CD14-positive monocyte (primary cell): ENCODE measurements around the gene OR14I1. TPM values are rescaled to one million over a fixed set of nuclear protein-coding genes. Genes with fewer than 3 reads are reported as not detected.

Experiments used
- DNase-seq, 3 donors: peaks; one replicate each; pipeline ENCODE4 v3.0.0-alpha.2; 2011 to 2022
- H2AFZ ChIP-seq: 2 replicates; pipeline ENCODE4 v1.6.0; 2012; ENCODE audit warnings: mild to moderate bottlenecking, low read depth, low read length, inconsistent platforms; ENCODE audit not compliant: insufficient read depth, poor library complexity, severe bottlenecking
- H3K27ac ChIP-seq, 2 donors: 1 replicate in 1 of 2; 2 replicates in 1 of 2; pipeline ENCODE4 v1.5.1; 2012 to 2013; ENCODE audit warnings: low read length in 2 of 2, control low read depth in 1 of 2, inconsistent platforms in 1 of 2, low read depth in 1 of 2, mild to moderate bottlenecking in 1 of 2
- H3K27me3 ChIP-seq, 2 donors: one replicate each; pipeline versions ENCODE4 v1.6.0 to v1.6.1; 2011 to 2013; ENCODE audit warnings: low read length in 2 of 2; ENCODE audit not compliant: control insufficient read depth in 2 of 2, insufficient read depth in 2 of 2
- H3K36me3 ChIP-seq, 2 donors: replicated peaks in 1 of 2; 1 replicate in 1 of 2; 2 replicates in 1 of 2; pipeline versions ENCODE4 v1.5.1 to v1.6.1; 2012 to 2013; ENCODE audit warnings: low read length in 2 of 2, control low read depth in 1 of 2, inconsistent platforms in 1 of 2, mild to moderate bottlenecking in 1 of 2; ENCODE audit not compliant: insufficient read depth in 2 of 2, control insufficient read depth in 1 of 2
- H3K4me1 ChIP-seq, 2 donors: 1 replicate in 1 of 2; 2 replicates in 1 of 2; pipeline versions ENCODE4 v1.5.1 to v1.6.1; 2012 to 2013; ENCODE audit warnings: low read length in 2 of 2, control low read depth in 1 of 2, inconsistent platforms in 1 of 2, mild to moderate bottlenecking in 1 of 2, moderate library complexity in 1 of 2; ENCODE audit not compliant: insufficient read depth in 2 of 2, control insufficient read depth in 1 of 2
- H3K4me2 ChIP-seq: replicated peaks from 2 replicates; pipeline ENCODE3; 2012; ENCODE audit warnings: low read length, moderate library complexity, mild to moderate bottlenecking; ENCODE audit not compliant: poor library complexity, severe bottlenecking; ENCODE audit errors: extremely low read depth
- H3K4me3 ChIP-seq, 3 experiments: fragments of 200-600 bp in 1 of 3; sonication (generic) in 1 of 3; replicated peaks in 1 of 3; 1 replicate in 2 of 3; 2 replicates in 1 of 3; pipeline ENCODE4 v1.5.1; 2011 to 2013; ENCODE audit warnings: low read length in 3 of 3, mild to moderate bottlenecking in 3 of 3, control low read depth in 2 of 3, low read depth in 2 of 3, inconsistent platforms in 1 of 3, moderate library complexity in 1 of 3
- H3K79me2 ChIP-seq: 2 replicates; pipeline ENCODE4 v1.6.0; 2012; ENCODE audit warnings: mild to moderate bottlenecking, control low read depth, inconsistent platforms, low read length, moderate library complexity; ENCODE audit not compliant: insufficient read depth
- H3K9ac ChIP-seq: 2 replicates; pipeline ENCODE4 v1.6.0; 2017; ENCODE audit warnings: low read length, mild to moderate bottlenecking; ENCODE audit not compliant: insufficient read depth, poor library complexity, severe bottlenecking
- H3K9me3 ChIP-seq, 2 donors: replicated peaks in 1 of 2; 1 replicate in 1 of 2; 2 replicates in 1 of 2; pipeline versions ENCODE4 v1.5.1 to v1.6.1; 2012 to 2013; ENCODE audit warnings: low read length in 2 of 2, control low read depth in 1 of 2; ENCODE audit not compliant: control insufficient read depth in 1 of 2, insufficient read depth in 1 of 2
- H4K20me1 ChIP-seq: 2 replicates; pipeline ENCODE4 v1.6.0; 2012; ENCODE audit warnings: mild to moderate bottlenecking, low read length, control low read depth, moderate library complexity; ENCODE audit not compliant: insufficient read depth
- H3K27ac Mint-ChIP-seq, 7 donors: one replicate each; pipeline ENCODE4 v1.8.0; 2020; ENCODE audit warnings: mild to moderate bottlenecking in 7 of 7, mixed read lengths in 7 of 7, moderate library complexity in 6 of 7, inconsistent platforms in 2 of 7
- H3K27me3 Mint-ChIP-seq, 3 donors: one replicate each; pipeline ENCODE4 v1.8.0; 2021 to 2022; ENCODE audit warnings: low read depth in 3 of 3, mild to moderate bottlenecking in 3 of 3, mixed read lengths in 3 of 3, moderate library complexity in 3 of 3, inconsistent platforms in 1 of 3
- H3K36me3 Mint-ChIP-seq, 2 donors: one replicate each; pipeline ENCODE4 v1.8.0; 2020; ENCODE audit warnings: mixed read lengths in 2 of 2, inconsistent platforms in 1 of 2, mild to moderate bottlenecking in 1 of 2
- H3K4me1 Mint-ChIP-seq: one replicate; pipeline ENCODE4 v1.8.0; 2020; ENCODE audit warnings: mild to moderate bottlenecking, mixed read lengths
- H3K4me3 Mint-ChIP-seq, 2 donors: one replicate each; pipeline ENCODE4 v1.8.0; 2020; ENCODE audit warnings: mild to moderate bottlenecking in 2 of 2, mixed read lengths in 2 of 2, moderate library complexity in 1 of 2
- H3K9me3 Mint-ChIP-seq, 7 donors: one replicate each; pipeline ENCODE4 v1.8.0; 2020 to 2022; ENCODE audit warnings: mixed read lengths in 7 of 7, mild to moderate bottlenecking in 6 of 7, moderate library complexity in 6 of 7, inconsistent platforms in 2 of 7
- WGBS: methylation state at CpG from one replicate; pipeline ENCODE4 v1.1.5; 2013; ENCODE audit warnings: missing lambda C conversion rate; ENCODE audit not compliant: insufficient coverage; 5-methylcytosine and 5-hydroxymethylcytosine counted together
- intact Hi-C, 2 donors: fragments of 100-400 bp; cut with micrococcal nuclease; formaldehyde crosslinking; loops; one replicate each; pipeline versions ENCODE4 v1.15.0 to v1.15.1; 2023
- polyA minus RNA-seq: library from RNA; depleted of rRNA, polyadenylated mRNA; stranded (reverse); fragments of >200 nt; gene quantifications from 2 replicates; pipeline ENCODE4 v1.2.3, GENCODE V29; 2012
- polyA plus RNA-seq, 3 donors: library from polyadenylated mRNA; depleted of rRNA in 1 of 3; unstranded in 2 of 3; stranded (reverse) in 1 of 3; fragments of 300-500 nt in 2 of 3; fragments of >200 nt in 1 of 3; fragmentation: Illumina TruSeq in 2 of 3; gene quantifications; 1 replicate in 2 of 3; 2 replicates in 1 of 3; pipeline ENCODE4 v1.2.3, GENCODE V29; 2012 to 2021
- total RNA-seq, 12 experiments: library from RNA in 1 of 12; stranded (reverse) in 1 of 12; fragments of 120-200 nt in 1 of 12; gene quantifications; one replicate each; pipeline ENCODE4 v1.2.4 and lab custom pipeline; 2013 to 2026; ENCODE audit warnings: mixed read lengths in 6 of 12, inconsistent platforms in 1 of 12
- TF ChIP-seq, protein P1 (sequence below): fragments of 200-600 bp; IDR thresholded peaks from one replicate; pipeline ENCODE4 v1.8.0; 2022; ENCODE audit warnings: antibody characterized with exemption, mild to moderate bottlenecking

OR14I1 gene
- not detected for total RNA-seq (2013)
- not detected for polyA plus RNA-seq
- polyA minus RNA-seq = not detected in 2 replicates
- total RNA-seq (lab: John Stamatoyannopoulos, UW) = 0 reads per million in 11 experiments

DNA sequence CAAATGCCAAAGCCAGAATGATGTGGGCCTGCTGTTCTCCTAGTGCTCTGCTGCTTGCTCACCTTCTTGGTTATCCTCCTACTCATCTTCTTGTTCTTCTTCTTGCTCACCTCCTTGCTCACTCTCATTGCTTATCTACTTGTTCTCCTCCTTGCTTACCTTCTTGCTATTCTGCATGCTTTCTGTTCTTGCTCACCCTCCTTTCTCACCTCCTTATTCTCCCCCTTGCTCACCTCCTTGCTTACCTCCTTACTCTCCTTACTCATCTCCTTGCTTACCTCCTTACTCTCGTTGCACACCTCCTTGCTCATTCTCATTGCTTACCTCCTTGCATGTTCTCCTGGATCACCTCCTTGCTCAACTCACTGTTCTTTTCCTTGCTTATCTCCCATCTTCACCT is at the start of gene OR14I1:
Gene OR14I1, minus strand, starts transcription at position 53 of the 400 bp plus-strand sequence.
- no peak within 1 kb of the TSS for H3K27ac ChIP-seq
- 100% methylated on average over 1 of the region's 1 CpG for WGBS
- Mint-ChIP-seq H3K9me3 (no peaks in the 10 kb centered on the region), H3K27me3 (peaks cover 0 to 3% (median 1%) of the 10 kb centered on the region in 3 donors), H3K27ac (peak within 1 kb of the TSS in 1 of 7 donors; percentile 68), H3K4me1 (peaks cover 9% of the 10 kb centered on the region), H3K4me3 (no peak within 1 kb of the TSS), H3K36me3 (no peaks in the 10 kb centered on the region)
- no peaks in the 10 kb centered on the region for H3K79me2 ChIP-seq
- H3K9ac ChIP-seq = no peak within 1 kb of the TSS
- no peak for DNase-seq
- no peaks in the 10 kb centered on the region for H3K9me3 ChIP-seq
- no peaks in the 10 kb centered on the region for H4K20me1 ChIP-seq
- H3K27me3 ChIP-seq = no peaks in the 10 kb centered on the region
- no peak within 1 kb of the TSS for H3K4me2 ChIP-seq
- intact Hi-C loops = loop anchor here in 1 of 2 donors (5.0 kb wide), 1 partner anchor 105 kb away; no protein-coding TSS in a partner anchor
- TF ChIP-seq, protein P1, sequence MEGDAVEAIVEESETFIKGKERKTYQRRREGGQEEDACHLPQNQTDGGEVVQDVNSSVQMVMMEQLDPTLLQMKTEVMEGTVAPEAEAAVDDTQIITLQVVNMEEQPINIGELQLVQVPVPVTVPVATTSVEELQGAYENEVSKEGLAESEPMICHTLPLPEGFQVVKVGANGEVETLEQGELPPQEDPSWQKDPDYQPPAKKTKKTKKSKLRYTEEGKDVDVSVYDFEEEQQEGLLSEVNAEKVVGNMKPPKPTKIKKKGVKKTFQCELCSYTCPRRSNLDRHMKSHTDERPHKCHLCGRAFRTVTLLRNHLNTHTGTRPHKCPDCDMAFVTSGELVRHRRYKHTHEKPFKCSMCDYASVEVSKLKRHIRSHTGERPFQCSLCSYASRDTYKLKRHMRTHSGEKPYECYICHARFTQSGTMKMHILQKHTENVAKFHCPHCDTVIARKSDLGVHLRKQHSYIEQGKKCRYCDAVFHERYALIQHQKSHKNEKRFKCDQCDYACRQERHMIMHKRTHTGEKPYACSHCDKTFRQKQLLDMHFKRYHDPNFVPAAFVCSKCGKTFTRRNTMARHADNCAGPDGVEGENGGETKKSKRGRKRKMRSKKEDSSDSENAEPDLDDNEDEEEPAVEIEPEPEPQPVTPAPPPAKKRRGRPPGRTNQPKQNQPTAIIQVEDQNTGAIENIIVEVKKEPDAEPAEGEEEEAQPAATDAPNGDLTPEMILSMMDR = no peak
- no peak within 1 kb of the TSS for H3K4me3 ChIP-seq
- H2AFZ ChIP-seq = peak within 1 kb of the TSS; percentile 8
- H3K4me1 ChIP-seq = peaks cover 3 to 13% of the 10 kb centered on the region in 2 donors
- H3K36me3 ChIP-seq = no peaks in the 10 kb centered on the region

DNA sequence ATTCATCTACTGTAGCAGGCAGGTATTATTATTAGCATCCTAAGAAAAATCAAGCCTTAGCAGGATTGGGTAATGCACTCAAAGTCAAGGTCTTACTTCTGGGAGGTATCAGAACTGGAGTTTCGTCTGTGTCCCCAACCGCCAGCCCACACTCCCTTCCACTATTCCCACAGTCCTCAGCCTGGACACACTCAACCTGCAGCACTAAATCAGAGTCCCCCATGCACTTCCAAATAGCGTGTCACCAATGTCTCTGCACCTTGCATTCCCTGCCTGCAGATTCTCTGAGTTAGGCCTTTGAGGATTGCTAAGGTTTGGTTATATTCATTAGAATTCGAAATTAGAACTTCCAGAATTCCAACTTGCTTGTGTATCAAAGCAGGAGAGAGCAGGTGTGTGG is 49.1 kb upstream of the OR14I1 start:
- H3K36me3 ChIP-seq = no peaks in the 10 kb centered on the region
- no peak for DNase-seq
- no peak overlapping the region for H3K9ac ChIP-seq
- H3K27me3 Mint-ChIP-seq = no peaks in the 10 kb centered on the region
- H3K4me2 ChIP-seq = no peak overlapping the region
- H3K4me1 ChIP-seq = peaks cover 7 to 24% of the 10 kb centered on the region in 2 donors
- peak overlapping the region in 3 of 7 donors; percentile 11 to 43 (median 42) for H3K27ac Mint-ChIP-seq
- peaks cover 4% of the 10 kb centered on the region for H3K4me1 Mint-ChIP-seq
- peak overlapping the region; percentile 48 for H2AFZ ChIP-seq
- H3K9me3 ChIP-seq = no peaks in the 10 kb centered on the region
- H3K36me3 Mint-ChIP-seq = no peaks in the 10 kb centered on the region
- no peak overlapping the region for H3K4me3 ChIP-seq
- TF ChIP-seq, protein P1 = no peak
- H3K27me3 ChIP-seq = no peaks in the 10 kb centered on the region
- intact Hi-C loops = no loop called here
- no peaks in the 10 kb centered on the region for H3K79me2 ChIP-seq
- WGBS = 85% methylated on average over 2 of the region's 4 CpGs
- no peaks in the 10 kb centered on the region for H4K20me1 ChIP-seq
- H3K9me3 Mint-ChIP-seq = no peaks in the 10 kb centered on the region
- peak overlapping the region in 1 of 2 donors; percentile 54 for H3K4me3 Mint-ChIP-seq
- peak overlapping the region in 1 of 2 donors; percentile 37 for H3K27ac ChIP-seq
